ENCODE measurements around the gene PITPNB.

Gene PITPNB

GRCh38 chr22:27877501-27877900 lies 41.6 kb downstream of the PITPNB start:
- no peak for DNase-seq

- no peak for DNase-seq
These were observed 42.4 kb downstream of the PITPNB start for GRCh38 chr22:27876684-27877083.

- no peak for DNase-seq
These were observed 43.1 kb downstream of the PITPNB start for GRCh38 chr22:27875951-27876350.

- no peak for DNase-seq
These were observed 44.3 kb downstream of the PITPNB start for GRCh38 chr22:27874764-27875163.

- no peak for DNase-seq
These were observed 44.9 kb downstream of the PITPNB start for GRCh38 chr22:27874185-27874584.

GRCh38 chr22:27873472-27873871 lies 45.6 kb downstream of the PITPNB start:
- no peak for DNase-seq

- no peak for DNase-seq
These were observed 46.6 kb downstream of the PITPNB start for GRCh38 chr22:27872488-27872887.

- DNase-seq, result no peak
These were observed 47.6 kb downstream of the PITPNB start for GRCh38 chr22:27871306-27872014.

- no peak for DNase-seq
These were observed 48.5 kb downstream of the PITPNB start for GRCh38 chr22:27870234-27871191.

- DNase-seq, result no peak
These were observed 50.2 kb downstream of the PITPNB start for GRCh38 chr22:27868732-27869282.

- DNase-seq, result no peak
These were observed 50.9 kb downstream of the PITPNB start for GRCh38 chr22:27867953-27868731.

GRCh38 chr22:27867085-27867952 lies 51.7 kb downstream of the PITPNB start:
- DNase-seq, result no peak

- no peak for DNase-seq
These were observed 52.6 kb downstream of the PITPNB start for GRCh38 chr22:27866135-27867084.

- no peak for DNase-seq
These were observed 53.6 kb downstream of the PITPNB start for GRCh38 chr22:27865496-27865895.

- no peak for DNase-seq
These were observed 55.5 kb downstream of the PITPNB start for GRCh38 chr22:27863556-27863955.

GRCh38 chr22:27863001-27863400 lies 56.1 kb downstream of the PITPNB start:
- no peak for DNase-seq

- no peak for DNase-seq
These were observed 59.7 kb downstream of the PITPNB start for GRCh38 chr22:27859336-27859735.

GRCh38 chr22:27858626-27859025 lies 60.4 kb downstream of the PITPNB start:
- DNase-seq, result no peak

GRCh38 chr22:27857443-27857842 lies 61.6 kb downstream of the PITPNB start:
- no peak for DNase-seq

GRCh38 chr22:27856386-27856785 lies 62.7 kb downstream of the PITPNB start:
- DNase-seq, result no peak

- DNase-seq, result no peak
These were observed 65.6 kb downstream of the PITPNB start for GRCh38 chr22:27853424-27853823.

Measured in CD4-positive, alpha-beta T cell treated with Interleukin-15 for 1 hour (primary cell).